Measurements from ENCODE around the gene PPP1R1B. TPM values are rescaled to one million over a fixed set of nuclear protein-coding genes. Genes with fewer than 3 reads are reported as not detected.

The PPP1R1B gene
- total RNA-seq, 4 donors from 2014 or later = 0.26 to 22.0 (median 0.68) TPM

- TF ChIP-seq CTCF (IDR thresholded peaks at IDR 0.05) = no peak
- no peak for TF ChIP-seq POLR2A (IDR thresholded peaks at IDR 0.05)
Observed at GRCh38 chr17:39604911-39605491, 21.8 kb upstream of the PPP1R1B start.

GRCh38 chr17:39605492-39606433, 21.0 kb upstream of the PPP1R1B start:
- Histone ChIP-seq H3K36me3 (no peaks in the 10 kb centered on the region), H3K4me1 (peaks cover 0 to 19% of the 10 kb centered on the region in 2 donors), H3K27me3 (peaks cover 37 to 64% of the 10 kb centered on the region in 2 donors), H3K4me3 (no peak overlapping the region), H3K27ac (no peak overlapping the region), H3K9me3 (no peaks in the 10 kb centered on the region)
- DNase-seq = no peak
- no peak for TF ChIP-seq CTCF (IDR thresholded peaks at IDR 0.05)
- no peak for TF ChIP-seq POLR2A (IDR thresholded peaks at IDR 0.05)
- intact Hi-C loops (cut with DNase I; ENCODE audit: low total_unique reads) = no loop called here

More at GRCh38 chr17:39604911-39605491, 21.8 kb upstream of the PPP1R1B start:
- H3K27ac ChIP-seq = no peak overlapping the region
- peaks cover 37 to 72% of the 10 kb centered on the region in 2 donors for H3K27me3 ChIP-seq
- no peaks in the 10 kb centered on the region for H3K9me3 ChIP-seq
- no peaks in the 10 kb centered on the region for H3K36me3 ChIP-seq
- intact Hi-C loops (cut with DNase I; ENCODE audit: low total_unique reads) = no loop called here
- DNase-seq = no peak
- peaks cover 0 to 19% of the 10 kb centered on the region in 2 donors for H3K4me1 ChIP-seq
- no peak overlapping the region for H3K4me3 ChIP-seq

GRCh38 chr17:39606434-39607056, 20.2 kb upstream of the PPP1R1B start:
- Histone ChIP-seq H3K36me3 (no peaks in the 10 kb centered on the region), H3K4me1 (peaks cover 0 to 19% of the 10 kb centered on the region in 2 donors), H3K27me3 (peaks cover 37 to 59% of the 10 kb centered on the region in 2 donors), H3K9me3 (no peaks in the 10 kb centered on the region), H3K4me3 (no peak overlapping the region), H3K27ac (no peak overlapping the region)
- intact Hi-C loops (cut with DNase I; ENCODE audit: low total_unique reads) = no loop called here
- TF ChIP-seq CTCF (IDR thresholded peaks at IDR 0.05) (no peak), POLR2A (IDR thresholded peaks at IDR 0.05) (no peak)
- no peak for DNase-seq

- no peak overlapping the region for H3K27ac ChIP-seq
- H3K36me3 ChIP-seq = no peaks in the 10 kb centered on the region
- no peak for TF ChIP-seq CTCF (IDR thresholded peaks at IDR 0.05)
- no peak for TF ChIP-seq POLR2A (IDR thresholded peaks at IDR 0.05)
- no peak overlapping the region for H3K4me3 ChIP-seq
- intact Hi-C loops (cut with DNase I; ENCODE audit: low total_unique reads) = no loop called here
- DNase-seq = no peak
- H3K4me1 ChIP-seq = peaks cover 0 to 19% of the 10 kb centered on the region in 2 donors
- peaks cover 37 to 56% of the 10 kb centered on the region in 2 donors for H3K27me3 ChIP-seq
- H3K9me3 ChIP-seq = no peaks in the 10 kb centered on the region
Observed at GRCh38 chr17:39607057-39607850, 19.5 kb upstream of the PPP1R1B start.
